Measurements from ENCODE around the gene E2F6.

Gene E2F6

GRCh38 chr2:11465485-11466306, at the start of gene E2F6:
Gene E2F6, minus strand, starts transcription at chr2:11466161. Its CDS starts 282 bp downstream, at chr2:11465879.
- peak; percentile 95 for DNase-seq

DNA sequence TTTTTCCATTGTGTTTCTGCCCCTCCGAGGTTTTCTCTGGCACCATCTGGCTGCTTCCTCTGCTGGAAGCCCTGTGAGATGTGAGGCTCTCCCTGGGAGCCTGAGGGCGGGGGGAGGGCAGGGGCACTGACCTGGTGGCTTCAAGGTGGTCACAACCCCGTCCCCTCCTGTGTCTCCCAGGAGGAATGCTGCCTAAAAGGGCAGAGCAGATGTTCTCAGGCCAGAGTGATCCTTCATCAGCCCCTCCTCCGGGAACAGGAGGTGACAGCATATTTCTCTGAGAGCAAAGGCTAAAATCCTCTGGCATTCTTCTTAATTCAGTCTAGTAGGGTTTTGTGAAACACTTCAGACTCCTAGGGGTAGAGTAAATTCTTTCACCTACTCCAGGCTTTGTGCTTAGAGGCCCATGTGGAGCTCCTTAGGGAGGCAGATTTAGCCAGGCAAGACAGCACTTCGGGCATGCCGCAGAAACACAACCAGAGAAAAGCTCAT, 49.6 kb upstream of the E2F6 start:
- DNase-seq = no peak

- DNase-seq = no peak
Observed at GRCh38 chr2:11514904-11515303, 48.9 kb upstream of the E2F6 start.

DNA sequence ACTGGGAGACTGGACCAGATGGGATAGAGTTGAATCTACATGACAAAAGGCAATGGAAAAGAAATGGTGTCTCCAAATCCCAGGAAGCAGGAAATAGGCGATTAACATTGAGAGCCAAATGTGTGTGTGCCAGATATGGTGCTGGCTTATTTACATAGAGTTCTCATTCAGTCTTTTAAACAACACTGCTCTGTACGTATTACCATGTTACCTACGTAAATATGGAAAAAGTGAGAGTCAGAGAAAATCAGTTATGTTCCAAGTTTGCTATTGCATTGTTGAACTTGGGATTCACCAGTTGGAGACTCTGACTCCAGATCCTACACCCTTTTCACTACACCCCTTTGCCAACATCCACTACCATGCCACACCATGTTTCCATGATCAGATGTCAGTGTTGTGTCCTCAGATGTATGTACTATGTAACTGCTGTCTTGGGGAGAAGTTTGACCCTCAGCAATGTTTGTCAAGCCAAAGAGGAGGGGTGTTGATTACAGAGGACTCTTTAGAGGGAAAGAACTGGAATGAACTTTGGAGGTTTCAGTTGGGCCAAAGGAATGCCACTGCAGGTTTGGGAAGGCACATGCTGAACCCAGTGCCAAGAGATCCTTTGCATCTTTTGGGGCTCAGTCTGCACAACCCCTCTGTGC, 48.2 kb upstream of the E2F6 start:
- DNase-seq = no peak

DNA sequence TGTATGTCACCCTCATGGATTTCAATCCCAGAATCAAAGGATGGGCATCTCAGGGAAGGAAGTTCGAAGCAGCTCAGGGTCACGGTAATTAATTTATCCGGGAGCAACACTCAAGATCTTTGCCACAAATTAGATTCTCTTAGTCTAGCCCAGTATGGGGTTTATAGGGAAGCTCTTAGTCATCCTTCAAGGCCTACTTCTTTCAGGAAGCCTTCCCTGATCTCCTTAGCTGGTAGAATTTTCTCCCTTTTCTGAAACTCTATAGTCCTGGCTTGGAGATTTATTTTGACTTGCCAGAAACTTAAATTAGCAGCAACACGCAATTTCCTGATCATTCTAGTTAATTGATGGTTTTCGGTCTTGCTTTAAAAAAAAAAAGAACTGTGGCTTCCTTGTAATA, 47.4 kb upstream of the E2F6 start:
- no peak for DNase-seq

DNA sequence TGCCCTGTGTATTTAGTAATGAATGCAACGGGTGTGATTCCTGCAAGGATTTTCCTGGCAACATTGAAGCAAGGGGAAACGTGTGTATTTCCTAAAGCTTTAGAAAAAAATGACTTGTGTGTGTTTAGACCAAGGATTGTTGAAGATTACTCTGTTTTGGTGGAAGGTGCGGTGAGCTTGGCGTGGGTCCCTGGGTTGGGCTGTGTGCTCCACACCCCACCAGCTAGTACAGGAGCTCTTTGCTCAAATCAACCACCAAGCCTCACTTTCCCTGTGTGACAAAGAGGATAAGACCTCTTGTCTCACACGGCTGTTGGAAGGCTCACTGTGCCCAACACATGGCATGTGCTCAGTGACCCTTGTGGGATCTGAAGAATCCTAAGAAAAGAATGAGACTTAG, 46.5 kb upstream of the E2F6 start:
- no peak for DNase-seq

DNA sequence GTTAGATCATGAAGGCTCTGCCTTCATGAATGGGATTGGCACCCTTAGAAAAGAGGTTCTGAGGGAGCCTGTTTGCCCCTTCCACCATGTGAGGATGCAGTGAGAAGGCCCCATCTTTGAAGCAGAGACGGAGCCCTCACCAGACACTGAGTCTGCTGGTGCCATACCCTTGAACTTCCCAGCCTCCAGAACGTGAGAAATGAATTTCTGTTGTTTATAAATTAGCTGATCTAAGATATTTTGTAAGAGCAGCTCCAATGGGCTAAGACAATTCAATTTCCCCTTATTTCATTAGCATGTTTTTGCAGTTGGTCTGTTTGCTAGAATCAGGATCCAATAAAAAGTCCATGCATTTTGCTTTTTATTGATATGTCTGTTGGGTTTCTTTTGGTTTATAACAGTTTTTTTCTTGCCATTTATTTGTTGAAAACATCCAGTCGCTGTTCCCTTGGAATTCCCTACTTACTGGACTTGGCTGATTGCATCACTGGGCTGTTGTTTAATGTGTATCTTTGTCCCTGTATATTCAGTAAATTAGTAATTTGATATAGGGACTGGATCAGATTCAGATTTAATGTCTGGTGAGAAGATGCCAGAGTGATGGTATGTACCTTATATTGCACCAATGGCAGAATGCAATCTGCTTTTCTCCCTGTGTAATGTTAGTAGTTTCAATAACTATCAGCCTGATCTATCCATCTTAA, 43.8 kb upstream of the E2F6 start:
- no peak for DNase-seq

DNA sequence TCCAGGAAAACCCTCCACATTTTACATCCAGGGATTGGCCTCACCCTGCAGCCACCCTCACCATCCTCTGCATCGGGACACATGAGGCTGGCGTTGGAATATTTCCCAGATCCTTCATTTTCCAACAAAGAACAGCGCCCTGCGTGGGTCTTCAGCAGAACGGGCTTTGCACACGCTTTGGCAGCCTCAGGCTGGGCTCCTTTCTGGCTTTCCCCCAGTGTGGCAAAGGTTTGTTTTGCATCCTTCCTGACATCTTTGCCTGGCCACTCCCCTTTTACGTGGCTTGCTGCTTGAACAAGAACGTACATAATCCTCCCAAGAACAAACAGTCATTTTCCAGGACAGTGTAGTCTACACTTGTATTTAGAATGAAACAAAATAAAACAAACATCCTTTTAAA, 42.3 kb upstream of the E2F6 start:
- no peak for DNase-seq

DNA sequence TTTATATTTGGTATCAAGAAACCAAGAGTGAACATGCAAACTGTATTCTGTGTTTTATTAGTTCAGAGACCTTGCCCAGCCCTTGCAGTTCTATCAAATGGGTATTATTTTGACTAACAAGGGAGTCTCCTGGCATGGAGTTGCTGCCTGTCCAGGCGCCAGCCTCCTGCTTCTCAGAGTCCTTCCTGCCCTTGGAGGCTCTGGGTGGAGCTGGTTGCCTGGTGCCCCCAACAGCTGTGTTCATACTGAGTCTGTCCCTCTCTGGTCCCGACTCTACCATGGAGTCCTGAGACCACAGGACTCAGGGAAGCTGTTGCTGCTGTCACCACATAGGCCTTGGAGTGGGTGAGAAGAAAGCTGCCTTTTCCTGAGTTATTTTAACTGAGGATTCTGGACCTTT, 41.6 kb upstream of the E2F6 start:
- DNase-seq = no peak

- no peak for DNase-seq
Observed at GRCh38 chr2:11506611-11506969, 40.6 kb upstream of the E2F6 start.

DNA sequence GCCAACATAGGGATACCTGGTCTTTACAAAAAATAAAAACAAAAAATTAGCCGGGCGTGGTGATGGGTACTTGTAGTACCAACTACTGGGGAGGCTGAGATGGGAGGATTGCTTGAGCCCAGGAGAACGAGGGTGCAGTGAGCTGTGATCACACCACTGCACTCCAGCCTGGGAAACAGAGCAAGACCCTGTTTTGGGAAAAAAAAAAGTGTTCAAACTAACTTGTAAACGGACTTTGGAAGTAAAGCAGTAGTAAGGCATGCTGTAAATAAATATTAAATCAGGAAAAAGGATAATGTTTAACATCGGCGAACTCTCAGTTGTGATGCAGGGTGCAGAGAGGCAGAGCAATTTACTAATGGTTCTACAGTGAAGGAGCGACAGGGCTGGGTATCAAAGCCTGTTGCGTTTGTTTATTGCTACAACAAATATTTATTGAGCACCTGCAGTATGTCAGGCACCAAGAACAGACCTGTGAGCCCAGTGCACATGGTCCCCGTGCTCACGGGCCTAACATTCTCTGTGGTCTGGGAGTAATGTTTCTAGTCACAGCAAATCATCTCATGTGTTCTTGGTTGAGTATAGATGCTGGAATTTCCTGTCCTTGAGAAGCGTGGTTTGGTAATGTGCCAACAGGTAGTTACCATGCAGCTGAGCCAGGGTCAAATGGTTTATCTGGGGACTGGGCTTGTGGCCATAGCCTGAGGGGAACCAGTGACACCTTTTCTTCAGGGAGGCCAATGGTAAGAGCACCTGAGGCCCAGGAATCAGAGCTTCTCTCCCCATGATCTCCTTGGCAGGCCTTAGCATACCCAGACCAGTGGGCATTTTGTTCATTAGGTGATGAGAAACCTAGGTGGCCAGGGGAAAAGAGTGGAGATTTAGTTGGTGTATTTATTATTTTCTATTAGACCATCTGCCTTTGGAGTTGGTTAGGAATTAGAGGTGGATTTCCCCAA, 40.0 kb upstream of the E2F6 start:
- no peak for DNase-seq

DNA sequence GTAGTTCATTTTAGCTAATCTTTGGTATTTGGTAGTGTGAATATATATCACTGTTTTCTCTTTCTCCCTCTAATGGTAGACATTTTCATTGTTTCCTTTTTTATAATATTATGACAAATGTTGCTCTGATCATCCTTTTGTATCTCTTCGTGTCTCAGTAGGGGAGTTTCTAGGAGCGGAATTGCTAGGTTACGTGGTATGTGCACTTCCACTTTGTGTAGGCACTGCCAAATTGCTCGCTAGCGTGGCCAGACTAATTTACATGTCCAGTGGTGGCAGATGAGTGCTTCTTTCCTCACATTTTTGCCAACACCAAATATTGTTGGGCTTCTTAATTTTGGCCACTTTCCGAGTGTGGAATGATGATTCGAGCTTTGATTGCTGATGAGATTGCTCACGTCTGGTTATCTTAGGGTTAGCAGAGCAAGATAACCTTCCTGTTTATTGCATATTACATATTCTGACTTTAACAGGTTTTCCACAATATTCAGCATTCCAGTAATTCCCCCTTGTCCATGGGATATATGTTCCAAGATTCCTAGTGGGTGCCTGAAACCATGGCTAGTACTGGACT, 37.5 kb upstream of the E2F6 start:
- DNase-seq = no peak

GRCh38 chr2:11502740-11503292, 36.9 kb upstream of the E2F6 start:
- no peak for DNase-seq

- peak; percentile 30 for DNase-seq
Observed at GRCh38 chr2:11500702-11501303, 34.8 kb upstream of the E2F6 start.

DNA sequence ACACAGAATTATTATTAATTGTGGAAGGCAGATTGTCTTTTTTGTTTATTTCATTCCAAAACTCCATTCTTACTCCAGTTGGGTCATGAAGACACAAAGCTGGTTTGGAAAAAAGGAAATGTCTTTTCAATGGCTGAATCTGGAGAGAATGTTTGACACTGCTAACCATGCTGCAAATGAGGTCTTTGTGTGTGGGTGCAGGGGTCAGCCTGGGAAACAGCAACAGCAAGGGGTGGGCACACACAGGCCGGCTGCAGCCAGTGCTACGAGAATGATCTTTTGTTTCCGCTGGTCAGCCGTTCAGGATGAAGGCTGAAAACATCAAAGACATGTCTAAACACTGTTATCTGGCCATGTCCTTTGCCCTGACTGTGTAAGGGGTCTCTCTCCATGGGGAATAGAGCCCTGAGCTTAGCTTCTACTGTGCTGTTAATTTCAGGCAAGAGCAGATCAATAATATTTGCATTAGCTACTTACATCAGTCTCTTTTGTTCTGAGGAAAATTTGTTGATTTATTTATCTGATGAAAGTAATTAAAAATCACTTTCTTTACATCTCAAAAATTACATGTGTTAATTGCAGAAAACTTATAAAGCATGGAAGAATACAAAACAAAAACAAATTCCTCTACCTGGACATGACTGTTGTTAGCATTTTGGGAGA, 33.3 kb upstream of the E2F6 start:
- DNase-seq = no peak

- no peak for DNase-seq
Observed at GRCh38 chr2:11498543-11499034, 32.6 kb upstream of the E2F6 start.

DNA sequence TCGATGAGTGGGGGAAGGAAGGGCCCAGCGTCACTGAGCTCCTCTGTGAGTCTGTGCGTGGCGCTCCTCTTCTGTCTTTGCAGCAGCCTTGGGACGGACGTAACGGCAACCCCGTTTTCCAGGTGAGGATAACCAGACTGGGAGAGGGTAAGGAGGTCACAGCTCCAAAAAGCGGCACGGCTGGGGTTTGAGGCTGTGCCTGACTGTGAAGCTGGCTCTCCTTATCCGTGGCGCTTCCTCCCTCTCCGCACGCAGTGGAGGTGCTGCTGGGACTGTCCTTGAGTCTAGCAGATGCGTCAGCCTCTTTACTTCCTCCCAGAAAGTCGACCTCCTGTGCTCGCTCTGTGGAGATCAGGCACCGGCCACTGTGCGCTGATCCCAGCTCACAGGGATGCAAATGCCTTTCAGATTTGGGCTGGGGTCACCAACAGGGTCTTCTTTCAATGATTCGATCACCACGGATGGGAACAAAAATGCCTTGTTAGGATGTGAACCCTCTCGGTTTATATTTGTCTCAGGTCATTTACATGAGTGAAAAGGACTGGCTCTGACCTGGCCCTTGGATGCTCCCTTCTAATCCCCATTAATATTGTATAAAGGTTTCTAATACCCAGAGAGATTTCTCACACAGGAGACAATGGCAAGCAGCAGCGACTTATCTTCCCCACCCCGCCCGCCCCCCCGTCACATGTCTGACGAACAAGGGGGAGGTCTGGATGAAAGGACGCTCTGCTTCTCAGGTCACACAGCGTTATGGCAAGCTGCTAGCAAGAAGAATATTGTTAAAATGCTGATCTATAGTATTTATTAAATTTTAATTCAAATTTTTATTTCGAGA, 30.1 kb upstream of the E2F6 start:
- no peak for DNase-seq

GRCh38 chr2:11494310-11494709, 28.3 kb upstream of the E2F6 start:
- DNase-seq = no peak

DNA sequence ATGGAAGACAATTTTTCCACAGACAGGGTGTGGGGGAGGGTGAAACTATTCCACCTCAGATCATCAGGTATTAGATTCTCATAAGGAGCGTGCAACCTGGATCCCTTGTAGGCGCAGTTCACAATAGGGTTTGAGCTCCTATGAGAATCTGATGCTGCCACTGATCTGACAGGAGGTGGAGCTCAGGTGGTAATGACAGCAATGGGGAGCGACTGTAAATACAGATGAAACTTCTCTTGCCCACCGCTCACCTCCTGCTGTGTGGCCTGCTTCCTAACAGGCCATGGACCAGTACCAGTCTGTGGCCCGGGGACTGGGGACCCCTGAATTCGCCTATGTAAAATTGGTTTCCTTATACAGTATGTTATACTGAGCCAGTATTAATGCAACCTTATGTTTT, 27.3 kb upstream of the E2F6 start:
- DNase-seq = no peak

DNA sequence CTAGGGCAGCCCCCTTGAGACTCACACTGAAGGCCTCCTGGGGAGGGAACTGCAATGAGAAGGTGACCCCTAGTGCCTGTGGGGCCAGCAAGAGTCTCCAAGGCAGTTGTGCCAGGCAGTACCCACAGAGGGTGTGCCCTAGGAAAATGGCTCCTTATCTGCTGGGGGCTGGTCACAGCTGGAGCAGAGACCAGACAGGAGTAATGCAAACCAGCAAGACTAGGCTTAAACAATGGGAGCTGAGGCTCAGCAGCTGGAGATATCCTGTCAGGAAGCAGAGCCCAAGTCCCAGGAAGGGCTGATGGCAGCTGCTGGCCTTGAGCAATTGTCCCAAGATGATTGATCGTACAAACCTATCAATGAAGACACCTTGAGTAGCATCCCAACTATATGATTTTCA, 26.8 kb upstream of the E2F6 start:
- DNase-seq = no peak

Data from suppressor macrophage treated with lipopolysaccharide for 4 hours (primary cell).